IPS DF 6.9 (cell line): Measurements from ENCODE around the gene KIF26B.

Source experiments
- DNase-seq: peaks from one replicate; pipeline ENCODE4 v3.0.0-alpha.2; 2013; ENCODE audit warnings: low read depth, low spot score
- H3K27ac ChIP-seq: one replicate; pipeline ENCODE4 v1.5.1; 2013; ENCODE audit warnings: low read length, control low read depth
- H3K27me3 ChIP-seq: 2 replicates; pipeline ENCODE4 v1.6.1; 2013; ENCODE audit warnings: mild to moderate bottlenecking, low read length; ENCODE audit not compliant: control insufficient read depth, insufficient read depth
- H3K36me3 ChIP-seq: 2 replicates; pipeline ENCODE4 v1.6.1; 2013; ENCODE audit warnings: low read length; ENCODE audit not compliant: control insufficient read depth, insufficient read depth
- H3K4me1 ChIP-seq: 2 replicates; pipeline ENCODE4 v1.6.1; 2013; ENCODE audit warnings: low read length; ENCODE audit not compliant: control insufficient read depth, insufficient read depth
- H3K4me3 ChIP-seq: 2 replicates; pipeline ENCODE4 v1.5.1; 2013; ENCODE audit warnings: mild to moderate bottlenecking, low read length
- H3K9me3 ChIP-seq: 2 replicates; pipeline ENCODE4 v1.6.1; 2013; ENCODE audit warnings: low read length, inconsistent platforms; ENCODE audit not compliant: control insufficient read depth, insufficient read depth
- WGBS: extraction: QIAGEN DNeasy Blood & Tissue Kit; methylation state at CpG from one replicate; pipeline ENCODE4 v1.1.7; 2013; ENCODE audit warnings: mixed read lengths, missing lambda C conversion rate; ENCODE audit not compliant: insufficient read length, insufficient coverage; 5-methylcytosine and 5-hydroxymethylcytosine counted together

The KIF26B gene

GRCh38 chr1:245154429-245155271, at the start of gene KIF26B:
Gene KIF26B, plus strand, starts transcription at chr1:245154985. Its CDS starts 440 bp downstream, at chr1:245155425.
- peaks cover 7% of the 10 kb centered on the region for H3K4me1 ChIP-seq
- H3K9me3 ChIP-seq: no peaks in the 10 kb centered on the region
- no peak within 1 kb of the TSS for H3K27ac ChIP-seq
- no peak for DNase-seq
- peaks cover 31% of the 10 kb centered on the region for H3K27me3 ChIP-seq
- no peaks in the 10 kb centered on the region; the same call in 1 of the 2 replicates for H3K36me3 ChIP-seq
- no CpG with 5 or more reads among the region's 83 CpGs for WGBS
- H3K4me3 ChIP-seq: peak within 1 kb of the TSS; percentile 48; the same call in 1 of the 2 replicates

GRCh38 chr1:245105042-245105441, 49.7 kb upstream of the KIF26B start:
- Histone ChIP-seq H3K36me3 (no peaks in the 10 kb centered on the region), H3K27me3 (no peaks in the 10 kb centered on the region), H3K27ac (no peak overlapping the region), H3K9me3 (no peaks in the 10 kb centered on the region), H3K4me1 (no peaks in the 10 kb centered on the region), H3K4me3 (no peak overlapping the region)
- WGBS: no CpG with 5 or more reads among the region's 3 CpGs
- no peak for DNase-seq

GRCh38 chr1:245105815-245106410, 48.9 kb upstream of the KIF26B start:
- no CpG with 5 or more reads among the region's 5 CpGs for WGBS
- no peak for DNase-seq
- Histone ChIP-seq H3K9me3 (no peaks in the 10 kb centered on the region), H3K36me3 (no peaks in the 10 kb centered on the region), H3K27ac (no peak overlapping the region), H3K4me3 (no peak overlapping the region), H3K27me3 (no peaks in the 10 kb centered on the region), H3K4me1 (no peaks in the 10 kb centered on the region)

GRCh38 chr1:245107776-245108114, 47.0 kb upstream of the KIF26B start:
- no CpG with 5 or more reads among the region's 7 CpGs for WGBS
- Histone ChIP-seq H3K4me3 (no peak overlapping the region), H3K27ac (no peak overlapping the region), H3K4me1 (no peaks in the 10 kb centered on the region; the same call in 1 of the 2 replicates), H3K9me3 (no peaks in the 10 kb centered on the region), H3K27me3 (no peaks in the 10 kb centered on the region), H3K36me3 (no peaks in the 10 kb centered on the region)
- DNase-seq: no peak

GRCh38 chr1:245108246-245108645, 46.5 kb upstream of the KIF26B start:
- DNase-seq: no peak
- no CpG with 5 or more reads among the region's 4 CpGs for WGBS

GRCh38 chr1:245108909-245109308, 45.9 kb upstream of the KIF26B start:
- Histone ChIP-seq H3K4me1 (no peaks in the 10 kb centered on the region; the same call in 1 of the 2 replicates), H3K36me3 (no peaks in the 10 kb centered on the region), H3K4me3 (no peak overlapping the region), H3K9me3 (no peaks in the 10 kb centered on the region), H3K27me3 (no peaks in the 10 kb centered on the region), H3K27ac (no peak overlapping the region)
- DNase-seq: no peak
- no CpG with 5 or more reads among the region's 7 CpGs for WGBS

More at GRCh38 chr1:245108246-245108645, 46.5 kb upstream of the KIF26B start:
- Histone ChIP-seq H3K27ac (no peak overlapping the region), H3K36me3 (no peaks in the 10 kb centered on the region), H3K4me3 (no peak overlapping the region), H3K27me3 (no peaks in the 10 kb centered on the region), H3K9me3 (no peaks in the 10 kb centered on the region), H3K4me1 (no peaks in the 10 kb centered on the region; the same call in 1 of the 2 replicates)

GRCh38 chr1:245110406-245110805, 44.4 kb upstream of the KIF26B start:
- H3K9me3 ChIP-seq: no peaks in the 10 kb centered on the region
- no peak overlapping the region for H3K27ac ChIP-seq
- no CpG with 5 or more reads among the region's 2 CpGs for WGBS
- no peaks in the 10 kb centered on the region for H3K36me3 ChIP-seq
- DNase-seq: no peak
- H3K4me1 ChIP-seq: no peaks in the 10 kb centered on the region; the same call in 1 of the 2 replicates
- no peak overlapping the region for H3K4me3 ChIP-seq
- no peaks in the 10 kb centered on the region for H3K27me3 ChIP-seq

GRCh38 chr1:245111073-245111472, 43.7 kb upstream of the KIF26B start:
- Histone ChIP-seq H3K27me3 (no peaks in the 10 kb centered on the region), H3K4me1 (no peaks in the 10 kb centered on the region; the same call in 1 of the 2 replicates), H3K36me3 (no peaks in the 10 kb centered on the region), H3K27ac (no peak overlapping the region), H3K4me3 (no peak overlapping the region), H3K9me3 (no peaks in the 10 kb centered on the region)
- DNase-seq: no peak
- no CpG with 5 or more reads among the region's 6 CpGs for WGBS

- Histone ChIP-seq H3K27me3 (no peaks in the 10 kb centered on the region), H3K36me3 (no peaks in the 10 kb centered on the region), H3K27ac (no peak overlapping the region), H3K4me3 (no peak overlapping the region), H3K4me1 (no peaks in the 10 kb centered on the region; the same call in 1 of the 2 replicates), H3K9me3 (no peaks in the 10 kb centered on the region)
- no peak for DNase-seq
- WGBS: 100% methylated on average over 4 of the region's 9 CpGs
Observed at GRCh38 chr1:245113649-245114048, 41.1 kb upstream of the KIF26B start.

GRCh38 chr1:245116131-245116530, 38.7 kb upstream of the KIF26B start:
- Histone ChIP-seq H3K27me3 (no peaks in the 10 kb centered on the region), H3K4me3 (no peak overlapping the region), H3K4me1 (no peaks in the 10 kb centered on the region; the same call in 1 of the 2 replicates), H3K36me3 (no peaks in the 10 kb centered on the region), H3K9me3 (no peaks in the 10 kb centered on the region), H3K27ac (no peak overlapping the region)
- no CpG with 5 or more reads among the region's 4 CpGs for WGBS
- DNase-seq: no peak
